Activated effector memory CD4-positive, alpha-beta T cell treated with Interleukin-2 at 50 U/mL for 16 hours (primary cell): ENCODE results near the gene RAB25.

Experiments
- DNase-seq: peaks from one replicate; pipeline ENCODE4 v3.0.0-alpha.2; 2020

RAB25 gene

DNA sequence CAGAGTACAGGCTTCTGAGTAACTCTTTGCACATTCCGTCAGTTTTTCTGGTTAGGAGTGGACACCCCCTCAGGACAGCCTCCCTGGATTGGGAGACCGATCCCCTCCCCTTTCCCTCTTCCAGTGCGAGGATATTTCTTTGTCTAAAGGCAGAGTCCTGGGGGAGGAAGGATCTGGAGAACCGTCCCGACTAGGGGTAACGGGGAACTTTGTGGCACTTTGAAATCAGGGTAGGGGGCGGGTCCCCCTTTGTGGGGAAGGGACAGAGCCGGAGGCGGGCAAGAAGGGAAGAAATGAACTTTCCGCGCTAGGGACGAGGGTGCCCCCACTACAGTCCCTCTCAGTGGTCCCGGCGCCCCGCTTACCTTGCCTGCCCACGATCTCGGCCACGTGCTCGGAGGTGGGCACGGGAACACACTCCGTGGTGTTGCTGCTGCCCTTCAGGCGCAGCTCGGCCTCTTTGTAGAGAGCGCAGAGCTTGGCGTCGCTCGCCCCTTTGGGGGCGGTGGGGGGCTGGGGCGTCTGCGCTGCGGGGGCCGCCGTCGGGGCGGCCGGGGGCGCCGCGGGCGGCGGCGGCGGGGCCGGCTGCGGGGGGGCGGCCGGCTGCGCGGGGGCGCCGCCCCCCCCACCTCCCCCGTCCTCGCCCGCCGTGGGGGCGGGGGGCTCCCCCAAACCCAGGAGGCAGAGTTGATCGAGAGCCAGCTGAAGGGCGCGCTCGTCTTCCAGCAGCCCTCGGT lies 20.4 kb downstream of the RAB25 start:
- DNase-seq, result no peak

DNA sequence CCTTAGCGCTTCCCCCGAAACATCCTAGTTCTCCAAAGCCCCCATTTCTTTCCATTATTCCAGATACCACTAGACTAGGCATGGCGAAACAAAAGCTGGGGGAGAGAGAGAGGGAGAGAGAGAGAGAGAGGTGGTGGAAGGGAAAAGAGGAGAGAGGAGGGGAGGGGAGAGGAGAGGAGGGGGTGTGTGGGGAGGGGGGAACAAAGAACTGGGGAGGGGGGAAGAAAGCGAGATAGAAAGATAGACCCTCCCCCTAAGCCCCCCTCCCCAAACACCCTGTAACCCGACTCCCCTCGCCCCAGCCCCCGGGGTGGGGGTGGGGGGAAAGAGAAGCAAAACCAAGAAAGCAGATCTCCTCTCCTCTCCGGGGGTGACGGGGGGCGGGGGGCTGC lies 21.0 kb downstream of the RAB25 start:
- DNase-seq, result no peak

DNA sequence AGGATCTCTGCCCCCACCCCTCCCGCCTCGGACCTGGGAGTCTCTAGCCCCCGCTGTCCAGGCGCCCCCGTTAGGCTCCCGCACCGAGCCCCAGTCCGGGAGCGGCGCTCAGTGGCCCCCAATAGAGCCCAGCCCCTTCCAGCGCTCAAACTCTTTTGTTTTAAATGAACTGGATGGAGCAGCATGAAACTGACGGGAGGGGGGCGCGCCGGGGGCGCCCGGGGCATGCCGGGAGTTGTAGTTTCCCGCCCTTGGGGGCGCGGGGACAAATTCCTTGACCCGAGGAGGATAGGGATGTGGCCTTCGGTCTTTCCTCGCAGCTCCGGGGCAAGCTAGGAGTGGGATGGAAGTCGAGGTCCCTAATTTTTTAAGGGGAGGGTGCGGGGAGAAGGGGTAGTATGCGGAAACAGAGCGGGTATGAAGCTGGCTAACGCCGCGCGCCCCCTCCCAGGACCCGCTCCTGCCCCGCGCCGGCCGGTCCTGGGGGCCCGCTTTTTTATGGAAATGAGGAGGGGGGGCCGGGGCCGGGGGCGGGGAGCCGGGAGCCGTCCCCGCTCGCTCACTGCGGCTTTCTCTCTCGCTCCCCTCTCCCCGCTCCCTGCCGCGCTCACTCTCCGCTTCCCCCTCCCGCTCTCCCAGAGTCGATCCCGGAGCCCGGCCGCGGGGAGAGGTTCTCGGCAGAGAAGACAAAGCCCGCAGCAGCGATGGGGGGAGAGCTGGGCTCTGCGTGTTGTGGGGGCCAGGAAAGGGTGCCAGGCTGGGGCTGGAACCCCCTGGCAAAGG lies 21.5 kb downstream of the RAB25 start, which contains the start of gene MEX3A:
Gene MEX3A (minus strand): TSS at position 157 of the 783 bp plus-strand sequence. CDS start 467 bp downstream, outside the sequence.
- peak; percentile 36 for DNase-seq

DNA sequence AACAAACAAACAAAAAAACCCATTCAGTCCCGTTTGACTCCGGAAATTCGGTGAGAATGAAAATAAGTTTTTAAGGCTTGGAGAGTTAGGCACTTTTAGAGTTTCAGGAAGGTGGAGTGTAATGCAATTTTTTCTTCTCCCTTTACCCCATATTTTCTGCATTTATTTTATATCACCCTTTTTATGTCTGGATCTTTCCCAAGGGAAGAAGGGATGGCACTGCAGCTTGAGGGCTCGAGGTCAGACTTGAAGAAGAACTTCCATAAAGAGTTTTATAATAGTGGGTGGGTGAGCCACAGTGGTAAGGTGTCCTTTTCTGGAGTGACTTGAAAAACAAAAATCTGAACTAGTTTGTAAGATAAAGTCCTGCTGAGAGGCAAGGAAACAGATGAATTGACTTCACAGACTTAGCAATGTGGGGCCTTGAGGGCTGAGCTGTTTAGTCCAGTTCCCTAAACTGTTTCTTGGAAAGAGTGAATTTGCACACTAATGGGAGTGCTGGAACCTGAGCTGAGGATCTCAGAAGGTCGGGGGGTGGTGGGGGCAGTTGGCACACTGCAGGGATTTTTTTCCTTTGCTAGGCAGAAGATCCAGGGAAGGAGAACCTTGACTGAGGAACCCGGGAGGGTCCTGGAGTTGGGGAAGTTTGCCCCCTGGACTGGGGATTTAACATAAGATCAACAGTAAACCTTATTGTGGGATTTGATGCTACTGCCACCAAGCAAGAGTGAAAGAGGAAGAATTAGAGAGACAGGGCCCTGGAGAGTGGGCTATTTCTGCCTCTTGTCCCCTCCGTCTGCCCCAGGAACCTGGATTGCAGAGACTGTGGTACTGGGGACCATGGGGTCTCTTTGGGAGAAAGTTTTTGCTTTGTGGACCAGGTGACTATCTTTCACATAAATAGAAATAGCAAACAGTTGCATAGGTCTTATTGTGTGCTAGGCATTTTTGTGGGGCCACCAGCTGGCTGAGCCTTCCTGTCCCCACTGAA lies 23.1 kb downstream of the RAB25 start:
- DNase-seq, result no peak

GRCh38 chr1:156086256-156086662 lies 25.3 kb downstream of the RAB25 start:
- no peak for DNase-seq

DNA sequence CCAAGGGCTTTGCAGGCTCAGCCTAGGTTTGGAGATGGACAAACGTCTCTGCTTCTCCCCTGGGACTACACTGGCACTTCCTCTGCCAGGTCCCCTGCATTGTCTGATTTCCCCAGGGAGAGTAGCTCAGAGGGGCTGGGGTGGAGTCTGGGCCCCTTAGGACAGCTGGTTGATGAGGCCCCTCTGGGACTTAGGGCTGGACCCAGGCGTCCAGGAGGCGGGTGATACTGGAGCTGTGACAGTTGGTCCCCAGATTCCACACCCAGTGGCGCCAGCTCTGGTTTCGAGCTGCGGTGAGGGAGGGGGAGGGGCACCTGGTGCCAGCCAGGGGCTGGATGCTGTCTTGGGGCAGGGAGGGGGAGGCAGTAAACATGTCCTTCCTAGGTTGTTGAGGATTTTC lies 28.7 kb downstream of the RAB25 start:
- no peak for DNase-seq

DNA sequence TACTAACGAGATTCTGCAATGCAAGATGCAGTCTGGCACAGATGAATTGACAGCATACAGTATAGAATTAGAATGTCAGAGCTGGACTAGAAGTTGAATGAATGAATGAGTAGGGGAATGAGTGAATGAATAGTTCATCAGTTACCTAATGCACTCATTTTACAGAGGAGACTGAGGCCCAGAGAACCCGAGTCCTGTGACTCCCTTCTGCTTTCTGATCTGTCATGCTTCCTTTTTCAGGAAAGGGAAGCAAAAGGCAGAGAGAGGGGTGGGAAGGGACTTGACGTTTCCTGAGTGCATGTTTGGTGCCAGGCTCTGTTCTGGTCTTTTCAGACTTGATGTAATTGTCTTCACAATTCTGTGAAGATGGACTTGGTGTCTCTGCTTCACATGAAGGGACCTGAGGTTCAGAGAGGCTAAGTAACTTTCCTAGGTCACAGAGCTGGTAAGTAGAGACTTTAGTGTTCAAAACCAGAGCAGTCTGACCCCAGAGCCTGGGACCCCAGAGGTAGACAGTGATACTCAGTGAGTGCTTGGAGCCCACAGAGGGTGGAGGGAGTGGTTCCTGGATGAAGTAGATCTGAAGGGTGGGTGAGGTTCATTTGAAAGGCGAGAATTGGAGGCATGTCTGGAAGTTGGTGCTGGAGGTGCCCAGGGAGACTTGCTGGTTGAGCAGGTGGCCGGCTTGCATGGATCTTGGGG lies 29.3 kb downstream of the RAB25 start:
- no peak for DNase-seq

GRCh38 chr1:156090840-156091188 lies 29.9 kb downstream of the RAB25 start:
- DNase-seq, result peak; percentile 79

GRCh38 chr1:156091610-156092009 lies 30.6 kb downstream of the RAB25 start:
- DNase-seq, result no peak

DNA sequence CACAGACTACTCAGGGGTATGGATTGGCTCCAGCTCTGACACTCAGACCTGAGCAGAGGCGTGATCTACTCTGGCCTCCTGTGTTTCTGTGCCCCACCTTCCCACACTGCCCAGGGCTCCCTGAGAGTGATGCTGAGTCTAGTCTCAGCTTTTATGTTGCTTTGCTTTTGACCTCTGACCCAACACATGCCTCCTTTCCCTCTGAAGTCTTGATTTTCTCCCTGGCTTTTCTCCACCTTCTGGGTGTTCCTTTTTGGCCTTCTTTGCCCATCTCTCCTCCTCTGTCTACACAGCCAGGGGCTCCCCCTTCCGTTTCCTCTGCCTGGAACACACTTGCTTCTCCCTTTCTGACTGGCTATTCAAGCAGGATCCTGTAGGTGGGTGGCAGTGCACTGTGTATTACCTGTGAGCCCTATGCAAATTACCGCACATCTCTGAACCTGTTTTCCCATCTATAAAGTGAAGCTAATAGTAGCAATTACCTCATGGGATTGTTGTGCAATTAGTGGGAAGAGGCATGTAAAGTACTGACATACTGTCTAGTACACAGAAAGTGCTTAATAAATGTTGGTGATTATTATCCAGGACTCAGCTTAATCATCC lies 35.0 kb downstream of the RAB25 start:
- no peak for DNase-seq

DNA sequence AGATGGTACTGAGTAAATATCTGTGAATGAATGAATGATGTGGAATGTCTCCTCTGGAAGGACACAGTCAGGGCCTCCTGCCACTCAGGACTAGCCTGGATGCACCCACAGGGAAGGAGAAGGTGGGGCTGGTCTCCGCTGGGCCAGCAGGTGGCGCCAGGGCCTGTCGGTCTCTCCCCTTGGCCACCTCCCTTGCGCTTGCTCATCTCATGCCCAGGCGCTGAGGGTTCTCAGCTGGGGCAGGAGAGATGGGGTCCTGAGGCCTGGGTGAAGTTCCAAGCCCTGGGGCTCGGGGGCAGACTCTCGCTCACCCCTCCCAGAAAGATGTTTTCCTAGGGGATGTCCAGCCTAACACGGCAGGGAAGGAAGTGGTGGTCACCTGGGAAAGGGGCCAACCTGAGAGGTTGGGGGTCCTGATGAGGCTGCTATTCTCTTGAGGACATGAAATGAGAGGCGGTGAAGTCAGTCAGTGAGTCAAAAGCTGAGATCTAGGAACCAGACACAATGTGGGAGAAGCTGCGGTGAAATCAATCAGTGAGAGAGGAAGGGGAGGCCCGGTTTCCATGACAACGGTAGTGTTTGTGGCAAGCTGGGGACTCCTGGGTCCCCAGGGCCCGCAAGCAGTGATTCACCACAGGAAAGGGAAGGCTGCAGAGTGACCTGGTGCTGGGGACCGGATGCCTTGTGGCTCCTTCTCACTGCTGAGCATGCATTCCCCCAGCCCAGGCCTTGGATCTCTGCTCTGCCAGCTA lies 35.9 kb downstream of the RAB25 start:
- peak; percentile 76 for DNase-seq

DNA sequence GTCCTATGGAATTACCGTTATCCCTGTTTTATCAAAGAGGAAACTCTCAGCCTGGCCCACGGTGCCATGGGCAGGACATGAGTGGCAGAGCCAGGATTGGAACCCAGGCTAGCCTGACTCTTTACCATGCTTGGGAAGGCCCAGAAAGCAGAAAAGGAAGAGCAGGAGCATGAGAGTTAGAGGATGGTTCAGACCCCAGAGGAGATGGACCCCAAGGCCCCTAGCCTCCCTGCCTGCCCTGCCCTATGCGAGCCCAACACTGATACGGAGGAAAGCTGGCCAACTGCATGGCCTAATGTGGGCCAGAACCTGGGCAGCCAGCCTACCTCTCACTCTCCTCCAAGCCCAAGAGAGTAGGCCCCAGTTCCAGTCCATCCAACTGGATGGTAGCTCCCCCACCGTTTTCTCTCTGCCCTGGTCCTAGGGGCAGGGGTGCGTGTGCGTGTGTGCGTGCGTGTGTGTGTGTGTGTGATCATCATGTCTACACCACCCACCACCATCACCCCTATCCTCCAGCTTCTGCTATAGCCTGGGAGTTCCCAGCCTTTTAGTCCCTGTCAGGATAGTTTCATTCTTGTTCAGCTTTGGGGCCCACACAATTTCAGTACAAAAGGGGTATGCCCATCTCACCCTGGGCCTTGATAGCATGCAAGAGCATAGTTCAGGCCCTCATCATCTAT lies 36.7 kb downstream of the RAB25 start:
- DNase-seq, result no peak

DNA sequence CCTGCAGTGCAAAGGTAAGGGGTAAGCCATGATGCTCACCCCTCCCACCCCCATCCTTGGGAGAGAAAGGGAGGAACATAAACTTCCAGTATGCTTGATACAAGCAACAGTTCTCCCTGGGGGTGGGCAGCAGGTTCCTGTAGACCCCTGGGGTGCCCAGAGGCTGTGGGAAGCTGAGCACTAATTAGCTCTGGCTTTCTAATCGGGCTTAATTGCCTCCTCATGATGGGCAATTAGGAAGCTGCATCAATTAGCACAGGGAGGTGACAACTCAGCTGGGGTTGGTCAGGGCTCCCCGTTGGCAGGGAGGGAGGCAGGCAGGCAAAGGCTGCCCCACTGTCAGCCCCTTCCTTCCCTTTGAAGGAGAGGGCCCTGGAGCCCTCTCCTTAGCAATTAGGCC lies 37.8 kb downstream of the RAB25 start:
- no peak for DNase-seq

DNA sequence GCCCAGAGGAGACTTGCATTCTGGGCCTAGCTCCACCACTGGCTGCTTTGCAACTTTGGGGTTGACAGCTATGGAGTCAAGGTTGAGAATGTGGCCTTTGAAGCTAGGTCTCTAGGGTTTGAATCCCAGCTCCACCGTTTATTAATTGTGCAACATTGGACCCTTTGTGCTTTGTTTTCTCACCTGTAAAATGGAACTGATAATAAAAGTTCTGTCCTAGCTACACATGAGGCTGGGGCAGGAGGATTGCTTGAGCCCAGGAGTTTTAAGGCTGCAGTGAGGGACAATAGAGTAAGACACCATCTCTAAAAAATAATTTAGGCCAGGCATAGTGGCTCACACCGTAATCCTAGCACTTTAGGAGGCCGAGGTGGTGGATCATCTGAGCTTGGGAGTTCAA lies 38.3 kb downstream of the RAB25 start:
- DNase-seq, result no peak

GRCh38 chr1:156100205-156100995 lies 39.4 kb downstream of the RAB25 start:
- DNase-seq, result no peak

- DNase-seq, result no peak
These were observed 40.9 kb downstream of the RAB25 start for GRCh38 chr1:156101880-156102279.

DNA sequence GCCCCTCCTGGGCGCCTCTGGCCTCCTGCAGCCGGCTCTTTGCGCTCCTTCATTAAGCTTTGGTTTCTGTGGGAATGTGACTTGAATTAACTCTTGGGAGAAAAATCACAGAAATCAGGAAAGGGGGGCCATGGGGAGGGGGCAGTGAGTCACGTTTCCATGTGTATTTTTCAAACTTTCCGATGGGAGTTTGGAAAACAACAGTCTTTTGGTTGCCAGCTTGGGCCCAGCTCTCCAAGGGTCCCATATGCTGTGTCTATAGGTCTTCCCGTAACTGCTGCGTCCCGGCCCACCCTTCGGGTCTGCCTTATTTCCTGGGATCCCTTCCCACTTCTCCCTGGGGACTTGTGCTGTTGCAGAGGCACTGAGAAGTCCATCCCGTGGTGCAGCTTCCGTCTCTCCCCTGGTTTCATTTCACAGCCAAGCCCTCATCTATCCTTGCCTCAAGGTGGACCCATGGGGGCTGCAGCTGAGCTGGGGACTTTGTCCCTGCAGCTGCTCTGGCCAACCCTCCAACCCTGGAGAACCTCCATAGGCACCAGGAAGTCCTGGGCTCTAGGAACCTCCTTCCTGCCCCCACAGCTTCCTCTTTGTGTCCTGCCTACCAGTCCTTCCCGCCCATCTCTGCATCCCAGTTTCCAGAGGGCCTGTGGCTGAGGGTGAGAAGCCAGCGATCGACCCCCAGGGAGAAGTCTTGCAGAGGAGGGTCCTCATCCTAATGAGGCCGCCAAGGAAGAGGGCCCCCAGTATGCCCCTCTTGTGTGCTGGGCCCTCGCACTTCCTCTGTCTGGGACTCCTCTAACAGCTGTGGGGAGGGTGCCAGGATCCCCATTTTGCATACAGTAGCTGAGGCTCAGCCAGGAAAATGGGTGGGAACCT lies 41.9 kb downstream of the RAB25 start:
- DNase-seq, result no peak

- peak; percentile 27 for DNase-seq
These were observed 42.6 kb downstream of the RAB25 start for GRCh38 chr1:156103521-156103947.
